ENCODE measurements around the gene LACRT. TPM values are rescaled to one million over a fixed set of nuclear protein-coding genes. Genes with fewer than 3 reads are reported as not detected.

Gene LACRT
- polyA plus RNA-seq, 1 of the 3 experiments (the other 2 are of a cell fraction) = not detected

DNA sequence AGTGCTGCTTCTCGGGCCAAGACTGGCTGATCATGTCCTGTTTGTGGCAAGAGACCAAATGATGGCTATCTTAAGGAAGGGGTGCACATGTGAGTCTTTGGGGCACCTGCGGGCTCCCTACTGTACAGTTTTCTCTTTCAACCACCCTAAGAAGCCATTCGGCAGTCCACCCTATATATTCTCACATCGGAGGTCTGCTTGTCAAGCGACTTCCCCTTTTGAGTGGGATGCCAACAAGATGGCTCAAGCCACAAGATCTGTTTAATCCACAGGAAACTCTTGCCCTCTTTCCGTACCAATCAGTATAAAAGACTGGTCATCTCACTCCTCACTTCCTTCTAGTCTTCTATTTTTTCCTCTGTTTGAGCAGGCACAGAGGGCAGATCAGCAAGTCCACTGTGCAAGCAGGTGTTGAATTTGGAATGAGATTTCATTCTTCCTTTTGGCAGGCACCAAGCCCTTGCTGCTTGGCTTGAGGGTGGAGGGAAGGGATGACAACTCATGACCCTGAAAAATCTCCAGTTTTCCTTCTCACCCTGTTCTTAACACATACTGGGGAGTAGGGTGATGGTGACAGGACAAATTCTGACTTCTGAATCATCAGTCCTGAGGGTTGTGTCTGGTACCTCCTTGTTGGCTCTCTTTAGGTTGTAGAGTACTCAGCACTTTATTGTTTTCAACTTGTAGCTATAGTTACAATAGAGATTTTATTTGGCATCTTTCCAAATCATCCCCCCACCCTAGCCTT is 17.6 kb downstream of the LACRT start (continued):
- TF ChIP-seq, protein P1, sequence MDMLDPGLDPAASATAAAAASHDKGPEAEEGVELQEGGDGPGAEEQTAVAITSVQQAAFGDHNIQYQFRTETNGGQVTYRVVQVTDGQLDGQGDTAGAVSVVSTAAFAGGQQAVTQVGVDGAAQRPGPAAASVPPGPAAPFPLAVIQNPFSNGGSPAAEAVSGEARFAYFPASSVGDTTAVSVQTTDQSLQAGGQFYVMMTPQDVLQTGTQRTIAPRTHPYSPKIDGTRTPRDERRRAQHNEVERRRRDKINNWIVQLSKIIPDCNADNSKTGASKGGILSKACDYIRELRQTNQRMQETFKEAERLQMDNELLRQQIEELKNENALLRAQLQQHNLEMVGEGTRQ (IDR thresholded peaks at IDR 0.05; ENCODE audit: borderline replicate concordance, low read depth, low read length) = no peak
- TF ChIP-seq NFIC (IDR thresholded peaks at IDR 0.05; ENCODE audit: borderline replicate concordance) (no peak), TEAD4 (IDR thresholded peaks at IDR 0.05; ENCODE audit: borderline replicate concordance, insufficient read depth) (no peak), TAF1 (IDR thresholded peaks at IDR 0.05; ENCODE audit: borderline replicate concordance, low read depth, low read length) (no peak)

DNA sequence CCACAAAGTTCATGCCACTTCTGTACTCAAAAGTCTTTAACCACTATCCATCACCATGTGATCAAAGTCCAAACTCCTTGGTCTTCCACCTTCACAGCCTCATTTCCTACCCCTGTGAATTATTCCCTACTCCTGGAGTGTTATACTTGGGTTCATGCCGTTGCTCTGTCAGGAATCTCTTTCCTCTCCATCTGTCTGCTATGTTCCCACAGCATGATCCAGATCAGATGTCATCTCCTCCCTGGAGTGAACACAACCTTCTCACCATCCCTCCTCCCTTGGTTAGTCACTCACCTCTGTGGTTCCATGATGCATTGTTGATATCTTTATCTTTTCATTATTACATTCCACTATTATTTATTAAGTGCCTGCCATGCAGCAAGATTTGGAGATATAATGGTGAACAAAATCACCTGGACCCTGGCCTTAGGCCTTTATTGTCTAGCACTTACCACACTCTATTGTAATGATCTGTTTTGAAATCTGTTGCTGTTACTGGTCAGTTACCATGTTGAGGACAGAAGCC is 22.4 kb downstream of the LACRT start:
- no peaks in the 10 kb centered on the region for H3F3A ChIP-seq (replicated peaks; ENCODE audit: insufficient read depth)
- WGBS (ENCODE audit: low lambda C conversion rate) = 3% methylated on average over 1 of the region's 1 CpG
- no peak overlapping the region for H3K4me2 ChIP-seq
- ChIA-PET POLR2A (no interaction called here), CTCF (interaction anchor here (1.9 kb wide), 1 partner anchor 33 kb away, joined by 5 read pairs; no protein-coding TSS in a partner anchor)
- H3K27me3 ChIP-seq (ENCODE audit: insufficient read depth) = peaks cover 19% of the 10 kb centered on the region; the same call in 1 of the 2 replicates
- H3K4me1 ChIP-seq (ENCODE audit: control insufficient read depth in 1 of 2, insufficient read depth in 2 of 2, low read depth in 1 of 2, low read length in 1 of 2) = no peaks in the 10 kb centered on the region
- TF ChIP-seq CHD2 (IDR thresholded peaks at IDR 0.05; ENCODE audit: low read length, partially characterized antibody) (no peak), TCF12 (IDR thresholded peaks at IDR 0.05) (no peak), EP300 (IDR thresholded peaks at IDR 0.05; ENCODE audit: borderline replicate concordance in 1 of 2, low read depth in 1 of 2, low read length in 1 of 2) (no peak), MXI1 (IDR thresholded peaks at IDR 0.05; ENCODE audit: low read depth, low read length) (no peak), MEF2A (IDR thresholded peaks at IDR 0.05; ENCODE audit: borderline replicate concordance, low read depth) (no peak), TAF1 (IDR thresholded peaks at IDR 0.05; ENCODE audit: borderline replicate concordance, low read depth, low read length) (no peak), JUND (IDR thresholded peaks at IDR 0.05) (no peak), ELF1 (IDR thresholded peaks at IDR 0.05) (no peak), RXRA (IDR thresholded peaks at IDR 0.05; ENCODE audit: borderline replicate concordance, low read depth) (no peak)
- TF ChIP-seq, protein P2, sequence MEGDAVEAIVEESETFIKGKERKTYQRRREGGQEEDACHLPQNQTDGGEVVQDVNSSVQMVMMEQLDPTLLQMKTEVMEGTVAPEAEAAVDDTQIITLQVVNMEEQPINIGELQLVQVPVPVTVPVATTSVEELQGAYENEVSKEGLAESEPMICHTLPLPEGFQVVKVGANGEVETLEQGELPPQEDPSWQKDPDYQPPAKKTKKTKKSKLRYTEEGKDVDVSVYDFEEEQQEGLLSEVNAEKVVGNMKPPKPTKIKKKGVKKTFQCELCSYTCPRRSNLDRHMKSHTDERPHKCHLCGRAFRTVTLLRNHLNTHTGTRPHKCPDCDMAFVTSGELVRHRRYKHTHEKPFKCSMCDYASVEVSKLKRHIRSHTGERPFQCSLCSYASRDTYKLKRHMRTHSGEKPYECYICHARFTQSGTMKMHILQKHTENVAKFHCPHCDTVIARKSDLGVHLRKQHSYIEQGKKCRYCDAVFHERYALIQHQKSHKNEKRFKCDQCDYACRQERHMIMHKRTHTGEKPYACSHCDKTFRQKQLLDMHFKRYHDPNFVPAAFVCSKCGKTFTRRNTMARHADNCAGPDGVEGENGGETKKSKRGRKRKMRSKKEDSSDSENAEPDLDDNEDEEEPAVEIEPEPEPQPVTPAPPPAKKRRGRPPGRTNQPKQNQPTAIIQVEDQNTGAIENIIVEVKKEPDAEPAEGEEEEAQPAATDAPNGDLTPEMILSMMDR (IDR thresholded peaks at IDR 0.05) = no peak
- TF ChIP-seq, protein P3, sequence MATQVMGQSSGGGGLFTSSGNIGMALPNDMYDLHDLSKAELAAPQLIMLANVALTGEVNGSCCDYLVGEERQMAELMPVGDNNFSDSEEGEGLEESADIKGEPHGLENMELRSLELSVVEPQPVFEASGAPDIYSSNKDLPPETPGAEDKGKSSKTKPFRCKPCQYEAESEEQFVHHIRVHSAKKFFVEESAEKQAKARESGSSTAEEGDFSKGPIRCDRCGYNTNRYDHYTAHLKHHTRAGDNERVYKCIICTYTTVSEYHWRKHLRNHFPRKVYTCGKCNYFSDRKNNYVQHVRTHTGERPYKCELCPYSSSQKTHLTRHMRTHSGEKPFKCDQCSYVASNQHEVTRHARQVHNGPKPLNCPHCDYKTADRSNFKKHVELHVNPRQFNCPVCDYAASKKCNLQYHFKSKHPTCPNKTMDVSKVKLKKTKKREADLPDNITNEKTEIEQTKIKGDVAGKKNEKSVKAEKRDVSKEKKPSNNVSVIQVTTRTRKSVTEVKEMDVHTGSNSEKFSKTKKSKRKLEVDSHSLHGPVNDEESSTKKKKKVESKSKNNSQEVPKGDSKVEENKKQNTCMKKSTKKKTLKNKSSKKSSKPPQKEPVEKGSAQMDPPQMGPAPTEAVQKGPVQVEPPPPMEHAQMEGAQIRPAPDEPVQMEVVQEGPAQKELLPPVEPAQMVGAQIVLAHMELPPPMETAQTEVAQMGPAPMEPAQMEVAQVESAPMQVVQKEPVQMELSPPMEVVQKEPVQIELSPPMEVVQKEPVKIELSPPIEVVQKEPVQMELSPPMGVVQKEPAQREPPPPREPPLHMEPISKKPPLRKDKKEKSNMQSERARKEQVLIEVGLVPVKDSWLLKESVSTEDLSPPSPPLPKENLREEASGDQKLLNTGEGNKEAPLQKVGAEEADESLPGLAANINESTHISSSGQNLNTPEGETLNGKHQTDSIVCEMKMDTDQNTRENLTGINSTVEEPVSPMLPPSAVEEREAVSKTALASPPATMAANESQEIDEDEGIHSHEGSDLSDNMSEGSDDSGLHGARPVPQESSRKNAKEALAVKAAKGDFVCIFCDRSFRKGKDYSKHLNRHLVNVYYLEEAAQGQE (IDR thresholded peaks at IDR 0.05; ENCODE audit: low read depth, low read length) = no peak
- TF ChIP-seq, protein P4, sequence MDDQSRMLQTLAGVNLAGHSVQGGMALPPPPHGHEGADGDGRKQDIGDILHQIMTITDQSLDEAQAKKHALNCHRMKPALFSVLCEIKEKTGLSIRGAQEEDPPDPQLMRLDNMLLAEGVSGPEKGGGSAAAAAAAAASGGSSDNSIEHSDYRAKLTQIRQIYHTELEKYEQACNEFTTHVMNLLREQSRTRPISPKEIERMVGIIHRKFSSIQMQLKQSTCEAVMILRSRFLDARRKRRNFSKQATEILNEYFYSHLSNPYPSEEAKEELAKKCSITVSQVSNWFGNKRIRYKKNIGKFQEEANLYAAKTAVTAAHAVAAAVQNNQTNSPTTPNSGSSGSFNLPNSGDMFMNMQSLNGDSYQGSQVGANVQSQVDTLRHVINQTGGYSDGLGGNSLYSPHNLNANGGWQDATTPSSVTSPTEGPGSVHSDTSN (IDR thresholded peaks at IDR 0.05) = no peak
- no peaks in the 10 kb centered on the region for H3K9me2 ChIP-seq
- H3K79me2 ChIP-seq (ENCODE audit: insufficient read depth) = no peaks in the 10 kb centered on the region
- H3K4me3 ChIP-seq (ENCODE audit: low read depth in 2 of 2, low read length in 1 of 2) = no peak overlapping the region
- no peak overlapping the region for H2AFZ ChIP-seq (ENCODE audit: low read depth)
- H4K20me1 ChIP-seq (ENCODE audit: insufficient read depth) = no peaks in the 10 kb centered on the region
- DNase-seq = no peak
- H3K36me3 ChIP-seq (replicated peaks in 1 of 2; ENCODE audit: control insufficient read depth in 1 of 2, insufficient read depth in 2 of 2, low read length in 1 of 2) = no peaks in the 10 kb centered on the region
- H3K9ac ChIP-seq = no peak overlapping the region
- H3K27ac ChIP-seq (ENCODE audit: low read depth in 2 of 2, low read length in 1 of 2) = no peak overlapping the region
- no peaks in the 10 kb centered on the region for H3K9me3 ChIP-seq

All from SK-N-SH (cell line).